ENCODE results near the gene EPHB1.

- TF ChIP-seq POLR2AphosphoS5 (IDR thresholded peaks at IDR 0.05; ENCODE audit: low read depth, low read length) (no peak), TAF1 (IDR thresholded peaks at IDR 0.05; ENCODE audit: low read depth, low read length) (no peak), POLR2A (IDR thresholded peaks at IDR 0.05; ENCODE audit: low read depth, low read length) (no peak), SPI1 (IDR thresholded peaks at IDR 0.05; ENCODE audit: low read depth, low read length) (no peak), POU2F2 (IDR thresholded peaks at IDR 0.05; ENCODE audit: low read depth, low read length) (no peak)
Measured at GRCh38 chr3:135085652-135086436, 290.8 kb downstream of the EPHB1 start.

All from GM12891 (cell line).